Measurements from ENCODE around the gene TSPYL6.

Gene TSPYL6

GRCh38 chr2:54239427-54239826 is 16.6 kb downstream of the TSPYL6 start:
- Histone ChIP-seq H3K9me3 (ENCODE audit: control insufficient read depth, insufficient read depth, low read length) (no peaks in the 10 kb centered on the region), H3K4me1 (ENCODE audit: insufficient read depth, low read length) (peaks cover 8% of the 10 kb centered on the region; the same call in 1 of the 2 replicates), H3K36me3 (ENCODE audit: insufficient read depth, low read length) (no peaks in the 10 kb centered on the region), H3K9ac (ENCODE audit: low read depth, low read length) (no peak overlapping the region)

DNA sequence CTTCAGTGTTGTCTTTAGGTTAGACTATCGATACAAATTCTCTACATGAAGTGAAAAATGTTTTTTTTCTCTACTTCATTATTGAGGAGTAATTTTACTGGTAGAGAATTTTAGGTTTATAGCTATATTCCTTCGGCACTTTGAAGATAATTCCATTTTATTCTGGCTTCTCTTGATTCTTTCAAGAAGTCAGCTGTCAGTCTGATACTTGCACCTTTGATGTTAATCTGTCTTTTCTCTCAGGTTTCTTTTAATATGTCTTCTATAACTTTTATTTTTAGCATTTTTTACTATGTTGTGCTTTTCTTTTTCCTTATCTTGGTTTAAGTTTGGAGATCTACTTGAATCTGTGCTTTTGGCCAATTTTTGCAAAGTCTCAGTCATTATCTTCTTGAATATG is 18.6 kb downstream of the TSPYL6 start:
- no peaks in the 10 kb centered on the region for H3K36me3 ChIP-seq (ENCODE audit: insufficient read depth, low read length)
- peaks cover 8% of the 10 kb centered on the region; the same call in 1 of the 2 replicates for H3K4me1 ChIP-seq (ENCODE audit: insufficient read depth, low read length)
- no peak overlapping the region for H3K9ac ChIP-seq (ENCODE audit: low read depth, low read length)
- H3K9me3 ChIP-seq (ENCODE audit: control insufficient read depth, insufficient read depth, low read length): no peaks in the 10 kb centered on the region

DNA sequence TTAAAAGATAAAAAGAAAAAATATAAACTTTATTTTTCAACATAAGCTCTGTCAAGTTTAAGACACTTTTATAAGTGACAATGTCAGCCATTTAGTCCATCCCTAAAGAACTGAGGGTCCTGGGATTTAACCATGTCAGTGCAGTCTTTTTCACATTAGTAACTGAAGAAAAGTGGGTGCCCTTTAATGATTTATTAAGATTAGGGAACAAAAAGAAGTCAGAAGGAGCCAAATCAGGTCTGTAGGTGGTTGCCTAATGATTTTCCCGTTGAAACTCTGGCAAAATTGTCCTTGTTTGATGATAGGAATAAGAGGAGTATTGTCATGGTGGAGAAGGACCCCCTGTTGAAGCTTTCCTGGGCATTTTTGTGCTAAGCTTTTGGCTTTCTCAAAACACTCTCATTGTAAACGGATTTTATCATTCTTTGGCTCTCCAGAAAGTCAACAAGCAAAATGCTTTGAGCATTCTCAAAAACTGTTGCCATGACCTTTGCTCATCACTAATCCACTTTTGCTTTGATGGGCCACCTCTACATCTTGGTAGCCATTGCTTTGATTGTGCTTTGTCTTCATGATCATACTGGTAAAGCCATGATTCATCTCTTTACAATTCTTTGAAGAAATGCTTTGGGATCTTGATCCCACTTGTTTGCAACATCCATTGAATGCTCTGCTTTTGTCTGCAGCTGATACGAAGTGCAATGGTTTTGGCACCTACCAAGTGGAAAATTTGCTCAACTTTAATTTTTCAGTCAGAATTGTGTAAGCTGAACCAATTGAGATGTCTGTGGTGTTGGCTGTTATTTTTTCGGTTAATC is 22.0 kb downstream of the TSPYL6 start:
- Histone ChIP-seq H3K4me1 (ENCODE audit: insufficient read depth, low read length) (no peaks in the 10 kb centered on the region), H3K36me3 (ENCODE audit: insufficient read depth, low read length) (no peaks in the 10 kb centered on the region), H3K9ac (ENCODE audit: low read depth, low read length) (no peak overlapping the region), H3K9me3 (ENCODE audit: control insufficient read depth, insufficient read depth, low read length) (no peaks in the 10 kb centered on the region)

DNA sequence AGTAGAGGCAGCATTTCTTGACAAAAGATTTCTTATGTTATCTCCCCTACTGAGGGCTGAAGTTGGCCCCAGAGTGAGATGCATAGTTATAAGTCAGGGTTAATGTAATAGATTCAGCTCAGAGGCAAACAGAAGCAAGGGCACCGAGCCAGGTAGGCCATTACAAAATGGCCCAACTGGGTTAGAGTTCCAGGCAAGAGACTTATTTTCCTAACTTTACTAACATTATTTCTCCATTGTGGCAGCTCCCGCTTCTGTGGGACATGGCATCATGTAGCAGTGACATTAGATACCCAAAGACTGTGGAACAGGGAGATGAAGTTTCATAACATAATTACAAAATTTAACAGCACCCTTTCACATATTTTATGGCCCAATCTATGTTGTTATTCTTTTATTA is 27.1 kb downstream of the TSPYL6 start:
- H3K4me1 ChIP-seq (ENCODE audit: insufficient read depth, low read length): no peaks in the 10 kb centered on the region
- no peaks in the 10 kb centered on the region for H3K36me3 ChIP-seq (ENCODE audit: insufficient read depth, low read length)
- no peak overlapping the region for H3K9ac ChIP-seq (ENCODE audit: low read depth, low read length)
- H3K9me3 ChIP-seq (ENCODE audit: control insufficient read depth, insufficient read depth, low read length): no peaks in the 10 kb centered on the region

DNA sequence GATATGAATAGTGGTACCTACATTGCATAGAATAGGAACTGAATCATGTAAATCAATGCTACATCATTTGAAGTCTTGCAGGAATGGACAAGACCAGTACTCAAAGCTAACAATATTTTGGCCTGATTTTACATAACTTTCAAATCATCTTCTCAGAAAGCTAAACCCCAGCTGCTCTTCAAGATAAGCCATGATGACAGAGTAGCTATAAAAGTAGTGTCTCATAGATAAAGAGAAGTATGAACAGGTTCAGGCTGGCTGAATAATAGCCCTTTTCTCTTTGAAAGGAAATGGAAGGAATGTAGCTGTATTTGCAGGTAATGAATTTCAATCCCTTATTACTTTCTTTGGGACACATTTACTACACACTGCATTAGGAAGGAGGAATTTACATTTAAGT is 28.2 kb downstream of the TSPYL6 start:
- Histone ChIP-seq H3K9me3 (ENCODE audit: control insufficient read depth, insufficient read depth, low read length) (no peaks in the 10 kb centered on the region), H3K36me3 (ENCODE audit: insufficient read depth, low read length) (no peaks in the 10 kb centered on the region), H3K9ac (ENCODE audit: low read depth, low read length) (no peak overlapping the region), H3K4me1 (ENCODE audit: insufficient read depth, low read length) (no peaks in the 10 kb centered on the region)

DNA sequence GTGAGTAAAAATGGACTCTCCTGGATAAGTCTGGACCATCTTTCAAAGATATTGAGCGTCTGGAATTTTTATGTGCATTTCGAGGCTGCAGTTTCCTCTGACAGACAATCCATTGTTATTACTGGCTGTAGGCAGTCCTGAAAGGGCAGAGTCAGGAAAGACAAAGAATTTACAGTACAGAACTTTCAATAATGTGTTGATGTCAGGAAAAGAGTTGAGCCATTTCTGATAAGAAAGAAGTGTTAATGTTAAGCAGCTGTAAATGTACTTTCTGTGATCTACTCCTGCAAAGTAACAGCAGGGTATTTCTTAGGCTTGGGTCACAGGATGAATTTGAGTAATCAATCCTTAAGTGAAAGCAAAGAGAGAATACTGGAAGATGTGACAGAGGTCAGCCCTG is 29.8 kb downstream of the TSPYL6 start:
- Histone ChIP-seq H3K9me3 (ENCODE audit: control insufficient read depth, insufficient read depth, low read length) (no peaks in the 10 kb centered on the region), H3K36me3 (ENCODE audit: insufficient read depth, low read length) (no peaks in the 10 kb centered on the region), H3K4me1 (ENCODE audit: insufficient read depth, low read length) (no peaks in the 10 kb centered on the region), H3K9ac (ENCODE audit: low read depth, low read length) (no peak overlapping the region)

DNA sequence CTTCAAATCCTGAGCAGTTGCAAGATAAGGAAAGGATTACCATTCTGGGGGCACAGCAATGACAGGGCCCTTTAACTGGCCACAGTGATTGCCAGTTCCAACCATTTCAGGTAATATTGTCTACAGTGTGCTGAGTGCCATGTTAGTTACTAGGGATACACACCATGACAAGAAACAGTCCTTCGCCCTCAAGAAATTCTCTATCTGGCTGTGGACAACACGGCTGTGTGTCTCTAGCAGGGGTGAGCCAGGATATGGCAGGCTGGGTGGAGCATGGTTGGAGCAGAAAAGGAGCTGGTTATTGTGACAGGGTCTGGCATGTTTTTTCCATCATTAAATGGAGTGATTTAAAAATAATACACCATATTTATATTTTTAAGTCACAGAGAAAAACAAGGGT is 31.0 kb downstream of the TSPYL6 start:
- H3K9ac ChIP-seq (ENCODE audit: low read depth, low read length): no peak overlapping the region
- no peaks in the 10 kb centered on the region for H3K4me1 ChIP-seq (ENCODE audit: insufficient read depth, low read length)
- no peaks in the 10 kb centered on the region for H3K36me3 ChIP-seq (ENCODE audit: insufficient read depth, low read length)
- H3K9me3 ChIP-seq (ENCODE audit: control insufficient read depth, insufficient read depth, low read length): no peaks in the 10 kb centered on the region

- Histone ChIP-seq H3K9me3 (ENCODE audit: control insufficient read depth, insufficient read depth, low read length) (peaks cover 5% of the 10 kb centered on the region; the same call in 1 of the 2 replicates), H3K36me3 (ENCODE audit: insufficient read depth, low read length) (no peaks in the 10 kb centered on the region), H3K4me1 (ENCODE audit: insufficient read depth, low read length) (no peaks in the 10 kb centered on the region), H3K9ac (ENCODE audit: low read depth, low read length) (no peak overlapping the region)
Observed at GRCh38 chr2:54213082-54213481, 42.9 kb downstream of the TSPYL6 start.

GRCh38 chr2:54212456-54212855 is 43.6 kb downstream of the TSPYL6 start:
- H3K9ac ChIP-seq (ENCODE audit: low read depth, low read length): no peak overlapping the region
- peaks cover 5% of the 10 kb centered on the region; the same call in 1 of the 2 replicates for H3K9me3 ChIP-seq (ENCODE audit: control insufficient read depth, insufficient read depth, low read length)
- H3K36me3 ChIP-seq (ENCODE audit: insufficient read depth, low read length): no peaks in the 10 kb centered on the region
- no peaks in the 10 kb centered on the region for H3K4me1 ChIP-seq (ENCODE audit: insufficient read depth, low read length)

- H3K4me1 ChIP-seq (ENCODE audit: insufficient read depth, low read length): peaks cover 5% of the 10 kb centered on the region; the same call in 1 of the 2 replicates
- H3K36me3 ChIP-seq (ENCODE audit: insufficient read depth, low read length): no peaks in the 10 kb centered on the region
- H3K9me3 ChIP-seq (ENCODE audit: control insufficient read depth, insufficient read depth, low read length): peaks cover under 1% of the 10 kb centered on the region; the same call in 1 of the 2 replicates
- no peak overlapping the region for H3K9ac ChIP-seq (ENCODE audit: low read depth, low read length)
Observed at GRCh38 chr2:54209379-54209778, 46.6 kb downstream of the TSPYL6 start.

GRCh38 chr2:54208364-54209240 is 47.4 kb downstream of the TSPYL6 start:
- no peaks in the 10 kb centered on the region for H3K36me3 ChIP-seq (ENCODE audit: insufficient read depth, low read length)
- H3K4me1 ChIP-seq (ENCODE audit: insufficient read depth, low read length): peaks cover 5% of the 10 kb centered on the region; the same call in 1 of the 2 replicates
- H3K9ac ChIP-seq (ENCODE audit: low read depth, low read length): no peak overlapping the region
- no peaks in the 10 kb centered on the region for H3K9me3 ChIP-seq (ENCODE audit: control insufficient read depth, insufficient read depth, low read length)

- H3K4me1 ChIP-seq (ENCODE audit: insufficient read depth, low read length): peaks cover 5% of the 10 kb centered on the region; the same call in 1 of the 2 replicates
- no peaks in the 10 kb centered on the region for H3K36me3 ChIP-seq (ENCODE audit: insufficient read depth, low read length)
- no peaks in the 10 kb centered on the region for H3K9me3 ChIP-seq (ENCODE audit: control insufficient read depth, insufficient read depth, low read length)
- H3K9ac ChIP-seq (ENCODE audit: low read depth, low read length): no peak overlapping the region
Observed at GRCh38 chr2:54207666-54208195, 48.3 kb downstream of the TSPYL6 start.

DNA sequence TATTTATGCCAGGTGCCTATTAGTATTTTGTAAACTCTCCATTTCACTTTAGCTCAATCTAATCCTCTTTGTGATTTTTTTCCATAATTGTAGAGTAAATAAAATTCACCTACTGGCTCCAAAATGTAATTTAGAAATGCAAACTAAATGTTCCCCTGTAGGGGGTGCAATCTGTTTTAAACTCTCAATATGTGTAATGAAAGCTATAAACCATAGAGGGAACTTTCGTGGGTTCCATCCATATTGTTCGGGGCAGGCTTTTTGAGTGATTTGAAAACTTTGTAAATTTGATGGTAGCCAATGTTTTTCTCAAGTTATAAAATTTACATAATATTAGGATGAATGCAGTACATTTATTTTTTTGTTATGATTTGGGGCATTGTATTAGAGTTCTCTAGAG is 49.4 kb downstream of the TSPYL6 start:
- no peak overlapping the region for H3K9ac ChIP-seq (ENCODE audit: low read depth, low read length)
- no peaks in the 10 kb centered on the region for H3K9me3 ChIP-seq (ENCODE audit: control insufficient read depth, insufficient read depth, low read length)
- H3K4me1 ChIP-seq (ENCODE audit: insufficient read depth, low read length): peaks cover 5% of the 10 kb centered on the region; the same call in 1 of the 2 replicates
- H3K36me3 ChIP-seq (ENCODE audit: insufficient read depth, low read length): no peaks in the 10 kb centered on the region

- Histone ChIP-seq H3K9ac (ENCODE audit: low read depth, low read length) (no peak overlapping the region), H3K36me3 (ENCODE audit: insufficient read depth, low read length) (no peaks in the 10 kb centered on the region), H3K9me3 (ENCODE audit: control insufficient read depth, insufficient read depth, low read length) (no peaks in the 10 kb centered on the region), H3K4me1 (ENCODE audit: insufficient read depth, low read length) (peaks cover 5% of the 10 kb centered on the region; the same call in 1 of the 2 replicates)
Observed at GRCh38 chr2:54204476-54204875, 51.6 kb downstream of the TSPYL6 start.

Data from ES-I3 (cell line).